SK-N-SH (cell line): ENCODE data around the gene RS1. TPM values are rescaled to one million over a fixed set of nuclear protein-coding genes. Genes with fewer than 3 reads are reported as not detected.

ENCODE experiments used
- CTCF ChIA-PET: fragments of 300-600, 350-600 bp; formaldehyde crosslinking; extraction: SDS; loops from one replicate; lab custom pipeline; 2021; lab: Yijun Ruan, JAX
- POLR2A ChIA-PET: fragments of 350-600 bp; sonication (Branson Sonifier 250); formaldehyde crosslinking; extraction: SDS; loops from one replicate; lab custom pipeline; 2020; ENCODE audit warnings: antibody characterized with exemption, inconsistent platforms; lab: Yijun Ruan, JAX
- DNase-seq: peaks from one replicate; pipeline ENCODE4 v3.0.0; 2012
- H2AFZ ChIP-seq: fragments of 200-600 bp; sonication (generic); 2 replicates; pipeline ENCODE4 v1.8.1; 2016; ENCODE audit warnings: antibody characterized with exemption, mild to moderate bottlenecking, low read depth
- H3F3A ChIP-seq: fragments of 200-600 bp; sonication (generic); replicated peaks from 2 replicates; pipeline ENCODE3; 2016; ENCODE audit warnings: antibody characterized with exemption, mild to moderate bottlenecking; ENCODE audit not compliant: insufficient read depth
- H3K27ac ChIP-seq, 2 experiments: fragments of 200-500 bp in 1 of 2; fragments of 200-600 bp in 1 of 2; sonication (Bioruptor generic) in 1 of 2; sonication (generic), shearing (Covaris generic) in 1 of 2; 2 replicates each; pipeline versions ENCODE4 v1.5.1 to v1.6.1; 2014 to 2016; ENCODE audit warnings: low read depth in 2 of 2, inconsistent platforms in 1 of 2, low read length in 1 of 2, mild to moderate bottlenecking in 1 of 2, mixed read lengths in 1 of 2
- H3K27me3 ChIP-seq: fragments of 200-600 bp; sonication (generic), shearing (Covaris generic); 2 replicates; pipeline ENCODE4 v1.6.1; 2016; ENCODE audit warnings: mixed run types; ENCODE audit not compliant: insufficient read depth
- H3K36me3 ChIP-seq, 2 experiments: fragments of 200-500 bp in 1 of 2; fragments of 200-600 bp in 1 of 2; sonication (Bioruptor generic) in 1 of 2; sonication (generic) in 1 of 2; replicated peaks in 1 of 2; 2 replicates each; pipeline versions ENCODE3 to v1.5.1; 2014 to 2016; ENCODE audit warnings: low read length in 1 of 2, mild to moderate bottlenecking in 1 of 2; ENCODE audit not compliant: insufficient read depth in 2 of 2, control insufficient read depth in 1 of 2
- H3K4me1 ChIP-seq, 2 experiments: fragments of 200-500 bp in 1 of 2; fragments of 200-600 bp in 1 of 2; sonication (Bioruptor generic) in 1 of 2; sonication (generic), shearing (Covaris generic) in 1 of 2; 2 replicates each; pipeline versions ENCODE4 v1.5.1 to v1.6.1; 2014 to 2016; ENCODE audit warnings: low read depth in 1 of 2, low read length in 1 of 2, mixed run types in 1 of 2; ENCODE audit not compliant: insufficient read depth in 2 of 2, control insufficient read depth in 1 of 2
- H3K4me2 ChIP-seq: fragments of 200-600 bp; sonication (generic), shearing (Covaris generic); 2 replicates; pipeline ENCODE4 v1.6.1; 2017; ENCODE audit warnings: mixed run types
- H3K4me3 ChIP-seq, 2 experiments: fragments of 200-500 bp in 1 of 2; fragments of 200-600 bp in 1 of 2; sonication (Bioruptor generic) in 1 of 2; sonication (generic), shearing (Covaris generic) in 1 of 2; 2 replicates each; pipeline versions ENCODE4 v1.5.1 to v1.8.1; 2014 to 2016; ENCODE audit warnings: low read depth in 2 of 2, inconsistent platforms in 1 of 2, low read length in 1 of 2, mild to moderate bottlenecking in 1 of 2, mixed read lengths in 1 of 2, moderate library complexity in 1 of 2
- H3K79me2 ChIP-seq: fragments of 200-600 bp; sonication (generic); 2 replicates; pipeline ENCODE4 v1.8.1; 2017; ENCODE audit warnings: mild to moderate bottlenecking; ENCODE audit not compliant: insufficient read depth
- H3K9ac ChIP-seq: fragments of 200-600 bp; sonication (generic); 2 replicates; pipeline ENCODE4 v1.6.1; 2017; ENCODE audit warnings: mixed run types
- H3K9me2 ChIP-seq: fragments of 200-600 bp; sonication (generic); 2 replicates; pipeline ENCODE4 v1.6.1; 2017; ENCODE audit warnings: mixed run types
- H3K9me3 ChIP-seq: fragments of 200-600 bp; sonication (generic); 2 replicates; pipeline ENCODE4 v1.6.1; 2017; ENCODE audit warnings: mixed run types, mild to moderate bottlenecking, moderate library complexity
- H4K20me1 ChIP-seq: fragments of 200-600 bp; sonication (generic); 2 replicates; pipeline ENCODE4 v1.6.1; 2017; ENCODE audit warnings: mild to moderate bottlenecking, mixed run types; ENCODE audit not compliant: insufficient read depth
- CTCF ChIP-seq: fragments of 200-600 bp; sonication (generic); IDR thresholded peaks from 2 replicates; pipeline ENCODE4 v1.6.1; 2017; ENCODE audit warnings: antibody characterized with exemption, mild to moderate bottlenecking, moderate library complexity
- ELF1 ChIP-seq: IDR thresholded peaks from 2 replicates; pipeline ENCODE4 v1.4.0; 2012
- EP300 ChIP-seq, 2 experiments: IDR thresholded peaks; 2 replicates each; pipeline versions ENCODE4 v1.4.0 to v1.6.1; 2012; ENCODE audit warnings: borderline replicate concordance in 1 of 2, low read depth in 1 of 2, low read length in 1 of 2
- EZH2phosphoT487 ChIP-seq: fragments of 200-600 bp; sonication (generic); IDR thresholded peaks from 2 replicates; pipeline ENCODE4 v1.6.1; 2017; ENCODE audit warnings: low read depth, mixed run types, mild to moderate bottlenecking, antibody characterized with exemption, moderate library complexity, borderline replicate concordance
- FOSL2 ChIP-seq: IDR thresholded peaks from 2 replicates; pipeline ENCODE4 v1.4.0; 2012; ENCODE audit warnings: low read depth, mild to moderate bottlenecking, moderate library complexity, borderline replicate concordance
- FOXM1 ChIP-seq: IDR thresholded peaks from 2 replicates; pipeline ENCODE4 v1.4.0; 2012; ENCODE audit warnings: low read depth, mild to moderate bottlenecking
- GABPA ChIP-seq: IDR thresholded peaks from 2 replicates; pipeline ENCODE4 v1.4.0; 2012; ENCODE audit warnings: low read depth, mild to moderate bottlenecking
- MAX ChIP-seq: IDR thresholded peaks from 2 replicates; pipeline ENCODE4 v1.4.0; 2012; ENCODE audit warnings: low read depth
- MEF2A ChIP-seq: IDR thresholded peaks from 2 replicates; pipeline ENCODE4 v1.4.0; 2012; ENCODE audit warnings: low read depth, borderline replicate concordance
- MXI1 ChIP-seq: IDR thresholded peaks from 2 replicates; pipeline ENCODE4 v1.6.1; 2012; ENCODE audit warnings: mild to moderate bottlenecking, low read depth, low read length, improper control_type of control experiment
- NFIC ChIP-seq: IDR thresholded peaks from 2 replicates; pipeline ENCODE4 v1.4.0; 2012; ENCODE audit warnings: borderline replicate concordance
- NRF1 ChIP-seq: IDR thresholded peaks from 2 replicates; pipeline ENCODE4 v1.6.1; 2012; ENCODE audit warnings: low read depth, mild to moderate bottlenecking, low read length
- RAD21 ChIP-seq: IDR thresholded peaks from 2 replicates; pipeline ENCODE4 v1.6.1; 2012; ENCODE audit warnings: mild to moderate bottlenecking, low read length
- RFX5 ChIP-seq: IDR thresholded peaks from 2 replicates; pipeline ENCODE4 v1.6.1; 2012; ENCODE audit warnings: mild to moderate bottlenecking, improper control_type of control experiment, low read length
- SMC3 ChIP-seq: IDR thresholded peaks from 2 replicates; pipeline ENCODE4 v1.6.1; 2012; ENCODE audit warnings: low read depth, low read length, improper control_type of control experiment
- TCF12 ChIP-seq: IDR thresholded peaks from 2 replicates; pipeline ENCODE4 v1.4.0; 2012
- TEAD4 ChIP-seq: IDR thresholded peaks from 2 replicates; pipeline ENCODE4 v1.4.0; 2012; ENCODE audit warnings: mild to moderate bottlenecking, borderline replicate concordance; ENCODE audit not compliant: insufficient read depth
- USF1 ChIP-seq: IDR thresholded peaks from 2 replicates; pipeline ENCODE4 v1.4.0; 2012; ENCODE audit warnings: low read depth, borderline replicate concordance
- YY1 ChIP-seq: IDR thresholded peaks from 2 replicates; pipeline ENCODE4 v1.4.0; 2012; ENCODE audit warnings: low read depth, mild to moderate bottlenecking
- ZBTB33 ChIP-seq: IDR thresholded peaks from 2 replicates; pipeline ENCODE4 v1.4.0; 2012; ENCODE audit warnings: low read depth, borderline replicate concordance
- WGBS: methylation state at CpG from one replicate; pipeline ENCODE4 v1.1.6; 2017; ENCODE audit warnings: low lambda C conversion rate; 5-methylcytosine and 5-hydroxymethylcytosine counted together
- polyA plus RNA-seq, 3 experiments: library from polyadenylated mRNA; depleted of rRNA; stranded (reverse); fragments of >200 nt; gene quantifications; 2 replicates each; pipeline ENCODE4 v1.2.3, GENCODE V29; 2012

The RS1 gene
- polyA plus RNA-seq, 1 of the 3 experiments (the other 2 are of a cell fraction), result not detected

GRCh38 chrX:18674788-18675735, 3.2 kb upstream of the RS1 start (continued):
- TF ChIP-seq ZBTB33, result no peak
- no peak for TF ChIP-seq SMC3
- TF ChIP-seq MEF2A, result no peak
- TF ChIP-seq TEAD4, result peak; percentile 89
- no peak; the same call in 1 of the 2 replicates for TF ChIP-seq USF1
- TF ChIP-seq YY1, result no peak
- peak in 1 of 2 experiments; percentile 67; a peak in 1 of 4 replicates for TF ChIP-seq EP300 (IDR thresholded peaks at IDR 0.05; ENCODE audit: borderline replicate concordance in 1 of 2, low read depth in 1 of 2, low read length in 1 of 2)
- no peak for TF ChIP-seq NRF1
- TF ChIP-seq FOXM1, result no peak

- Histone ChIP-seq H3K27me3 (no peaks in the 10 kb centered on the region), H3K4me3 (peak overlapping the region; percentile 68 to 73), H3K79me2 (no peaks in the 10 kb centered on the region), H3F3A (no peaks in the 10 kb centered on the region), H3K27ac (peak overlapping the region in 1 of 2 experiments; percentile 85; a peak in 2 of 4 replicates), H3K36me3 (no peaks in the 10 kb centered on the region), H3K9ac (peak overlapping the region; percentile 88; the same call in 1 of the 2 replicates), H3K9me2 (no peaks in the 10 kb centered on the region), H3K4me1 (peaks cover 0 to 11% of the 10 kb centered on the region in 2 experiments; a peak in 2 of 4 replicates), H2AFZ (peak overlapping the region; percentile 94), H3K4me2 (peak overlapping the region; percentile 92), H3K9me3 (no peaks in the 10 kb centered on the region), H4K20me1 (no peaks in the 10 kb centered on the region)
- WGBS, result 1% methylated on average over 16 of the region's 19 CpGs
- peak; percentile 80 for DNase-seq
- ChIA-PET POLR2A (no interaction called here), CTCF (no interaction called here)
- TF ChIP-seq NFIC (no peak), MEF2A (no peak), CTCF (no peak), ELF1 (no peak), FOSL2 (no peak), EP300 (IDR thresholded peaks at IDR 0.05; ENCODE audit: borderline replicate concordance in 1 of 2, low read depth in 1 of 2, low read length in 1 of 2) (no peak), NRF1 (no peak), TCF12 (no peak), USF1 (no peak), GABPA (no peak), MAX (no peak), RFX5 (no peak), MXI1 (peak; percentile 4; the same call in 1 of the 2 replicates), EZH2phosphoT487 (no peak), RAD21 (0 out of 2 replicates have a peak, but pooled peaks have one; percentile 3), ZBTB33 (no peak), FOXM1 (no peak)
Measured at GRCh38 chrX:18674417-18674787, 2.5 kb upstream of the RS1 start.
